GM19452 (cell line): ENCODE data around the gene ALCAM.

Source experiments
- ATAC-seq: cut with Tn5 transposase; IDR thresholded peaks from one replicate; pipeline ENCODE4 v1.9.1; 2021; ENCODE audit not compliant: unreplicated experiment

Gene ALCAM

GRCh38 chr3:105470851-105471250 is 104.1 kb downstream of the ALCAM start:
- ATAC-seq, result no peak

- ATAC-seq, result peak; percentile 53
These were observed 107.0 kb downstream of the ALCAM start for GRCh38 chr3:105473521-105474223.

GRCh38 chr3:105480768-105481167 is 114.1 kb downstream of the ALCAM start:
- ATAC-seq, result no peak

GRCh38 chr3:105483476-105483875 is 116.8 kb downstream of the ALCAM start:
- ATAC-seq, result no peak

- ATAC-seq, result no peak
These were observed 123.3 kb downstream of the ALCAM start for GRCh38 chr3:105490045-105490444.

- no peak for ATAC-seq
These were observed 126.7 kb downstream of the ALCAM start for GRCh38 chr3:105493305-105493892.

- ATAC-seq, result no peak
These were observed 128.3 kb downstream of the ALCAM start for GRCh38 chr3:105495021-105495420.

- no peak for ATAC-seq
These were observed 129.6 kb downstream of the ALCAM start for GRCh38 chr3:105496343-105496742.

- no peak for ATAC-seq
These were observed 130.7 kb downstream of the ALCAM start for GRCh38 chr3:105497386-105497785.

- no peak for ATAC-seq
These were observed 133.3 kb downstream of the ALCAM start for GRCh38 chr3:105499961-105500360.

GRCh38 chr3:105502333-105502732 is 135.6 kb downstream of the ALCAM start:
- ATAC-seq, result no peak

- no peak for ATAC-seq
These were observed 136.5 kb downstream of the ALCAM start for GRCh38 chr3:105503191-105503593.

- no peak for ATAC-seq
These were observed 137.8 kb downstream of the ALCAM start for GRCh38 chr3:105504440-105504951.

- ATAC-seq, result no peak
These were observed 138.5 kb downstream of the ALCAM start for GRCh38 chr3:105505170-105505569.

GRCh38 chr3:105511031-105511430 is 144.3 kb downstream of the ALCAM start:
- ATAC-seq, result no peak

- ATAC-seq, result no peak
These were observed 145.4 kb downstream of the ALCAM start for GRCh38 chr3:105512061-105512460.

GRCh38 chr3:105513042-105513441 is 146.3 kb downstream of the ALCAM start:
- no peak for ATAC-seq

GRCh38 chr3:105513886-105514285 is 147.2 kb downstream of the ALCAM start:
- no peak for ATAC-seq

GRCh38 chr3:105515372-105515771 is 148.7 kb downstream of the ALCAM start:
- ATAC-seq, result no peak

GRCh38 chr3:105516972-105517371 is 150.3 kb downstream of the ALCAM start:
- no peak for ATAC-seq

GRCh38 chr3:105518203-105518602 is 151.5 kb downstream of the ALCAM start:
- no peak for ATAC-seq

GRCh38 chr3:105518806-105519418 is 152.2 kb downstream of the ALCAM start:
- ATAC-seq, result peak; percentile 91
